GM10248 (cell line): ENCODE results near the gene ESYT1.

Source experiments
- CTCF ChIA-PET: fragments of 300-600 bp; sonication (Branson Sonifier 250); formaldehyde crosslinking; extraction: SDS; loops from one replicate; lab custom pipeline; 2021; ENCODE audit warnings: antibody characterized with exemption; lab: Yijun Ruan, JAX
- POLR2A ChIA-PET: fragments of 350-650 bp; sonication (Branson Sonifier 250); formaldehyde crosslinking; extraction: SDS; loops from one replicate; lab custom pipeline; 2020; ENCODE audit warnings: antibody characterized with exemption; lab: Yijun Ruan, JAX
- DNase-seq: peaks from one replicate; pipeline ENCODE4 v3.0.0; 2012; ENCODE audit errors: extremely low spot score
- TF ChIP-seq, protein P1 (sequence below): IDR thresholded peaks from 2 replicates; pipeline ENCODE4 v1.5.1; 2012; ENCODE audit warnings: mild to moderate bottlenecking, low read depth; ENCODE audit errors: extremely low read depth, missing control alignments, control extremely low read depth

ESYT1 gene

GRCh38 chr12:56163533-56164344, 35.7 kb downstream of the ESYT1 start:
- ChIA-PET CTCF (interaction anchor here (1.0 to 7.0 kb wide), 8 partner anchors 11 to 58 kb away, joined by 3 to 47 read pairs (median 12); partner anchors contain the start of genes ESYT1, RNF41, SMARCC2 and ZC3H10), POLR2A (interaction anchor here (2.9 kb wide), 1 partner anchor 36 kb away, joined by 15 read pairs; the partner anchor contains the start of gene ESYT1)
- TF ChIP-seq, protein P1, sequence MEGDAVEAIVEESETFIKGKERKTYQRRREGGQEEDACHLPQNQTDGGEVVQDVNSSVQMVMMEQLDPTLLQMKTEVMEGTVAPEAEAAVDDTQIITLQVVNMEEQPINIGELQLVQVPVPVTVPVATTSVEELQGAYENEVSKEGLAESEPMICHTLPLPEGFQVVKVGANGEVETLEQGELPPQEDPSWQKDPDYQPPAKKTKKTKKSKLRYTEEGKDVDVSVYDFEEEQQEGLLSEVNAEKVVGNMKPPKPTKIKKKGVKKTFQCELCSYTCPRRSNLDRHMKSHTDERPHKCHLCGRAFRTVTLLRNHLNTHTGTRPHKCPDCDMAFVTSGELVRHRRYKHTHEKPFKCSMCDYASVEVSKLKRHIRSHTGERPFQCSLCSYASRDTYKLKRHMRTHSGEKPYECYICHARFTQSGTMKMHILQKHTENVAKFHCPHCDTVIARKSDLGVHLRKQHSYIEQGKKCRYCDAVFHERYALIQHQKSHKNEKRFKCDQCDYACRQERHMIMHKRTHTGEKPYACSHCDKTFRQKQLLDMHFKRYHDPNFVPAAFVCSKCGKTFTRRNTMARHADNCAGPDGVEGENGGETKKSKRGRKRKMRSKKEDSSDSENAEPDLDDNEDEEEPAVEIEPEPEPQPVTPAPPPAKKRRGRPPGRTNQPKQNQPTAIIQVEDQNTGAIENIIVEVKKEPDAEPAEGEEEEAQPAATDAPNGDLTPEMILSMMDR = no peak
- no peak for DNase-seq

- ChIA-PET POLR2A (interaction anchor here (1.8 kb wide), 1 partner anchor 11 kb away, joined by 6 read pairs; no protein-coding TSS in a partner anchor), CTCF (interaction anchor here (1.0 to 7.0 kb wide), 4 partner anchors 15 to 169 kb away, joined by 3 to 47 read pairs (median 12); partner anchors contain the start of genes SMARCC2 and ZC3H10)
- TF ChIP-seq, protein P1 = no peak
- DNase-seq = no peak
Measured at GRCh38 chr12:56164345-56164729, 36.3 kb downstream of the ESYT1 start.

DNA sequence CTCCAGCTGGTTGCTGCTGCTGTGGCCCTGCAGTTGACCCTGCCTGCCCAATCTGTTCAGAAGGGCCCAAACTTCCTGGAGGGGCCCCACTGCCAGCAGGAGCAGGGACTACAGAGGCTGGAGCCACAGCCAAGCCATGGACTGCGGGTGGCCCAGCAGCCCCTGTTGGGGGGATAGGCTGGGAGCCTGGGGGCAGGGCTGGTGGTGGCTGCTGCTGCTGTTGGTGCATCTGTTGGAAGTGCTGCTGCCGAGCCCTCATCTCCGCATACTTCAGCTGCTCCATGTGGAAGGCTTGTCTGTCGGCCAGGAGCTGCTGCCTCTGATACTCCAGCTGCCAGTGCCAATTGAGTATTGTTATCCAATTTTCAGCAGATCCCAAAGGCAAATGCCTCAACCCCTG, 37.3 kb downstream of the ESYT1 start:
- DNase-seq = no peak
- TF ChIP-seq, protein P1 = no peak
- POLR2A ChIA-PET = interaction anchor here (0.7 to 1.8 kb wide), 3 partner anchors 10 to 260 kb away, joined by 3 to 6 read pairs (median 4); partner anchors contain the start of gene SMARCC2
- CTCF ChIA-PET = interaction anchor here (1.0 to 7.0 kb wide), 3 partner anchors 14 to 170 kb away, joined by 3 to 47 read pairs (median 5); partner anchors contain the start of gene SMARCC2

GRCh38 chr12:56169229-56169759, 41.2 kb downstream of the ESYT1 start:
- CTCF ChIA-PET = interaction anchor here (1.0 to 1.2 kb wide), 2 partner anchors 20 to 43 kb away, joined by 3 read pairs; partner anchors contain the start of gene SMARCC2
- DNase-seq = no peak
- POLR2A ChIA-PET = interaction anchor here (0.6 kb wide), 1 partner anchor 42 kb away, joined by 3 read pairs; no protein-coding TSS in a partner anchor
- TF ChIP-seq, protein P1 = no peak

GRCh38 chr12:56172839-56173238, 44.8 kb downstream of the ESYT1 start:
- DNase-seq = no peak
- ChIA-PET POLR2A (interaction anchor here (0.7 to 1.3 kb wide), 2 partner anchors 10 to 11 kb away, joined by 3 to 4 read pairs; no protein-coding TSS in a partner anchor), CTCF (interaction anchor here (1.9 to 11.9 kb wide), 2 partner anchors 17 to 46 kb away, joined by 4 to 96 read pairs; partner anchors contain the start of gene SMARCC2)
- TF ChIP-seq, protein P1 = no peak

GRCh38 chr12:56178347-56178746, 50.3 kb downstream of the ESYT1 start:
- TF ChIP-seq, protein P1 = no peak
- ChIA-PET POLR2A (no interaction called here), CTCF (interaction anchor here (1.2 to 11.9 kb wide), 6 partner anchors 11 to 60 kb away, joined by 3 to 96 read pairs (median 4); partner anchors contain the start of genes ESYT1, SMARCC2 and ZC3H10)
- DNase-seq = no peak
